Testis (tissue), 2 donors: ENCODE data around the gene PRSS27.

Experiments used
- POLR2A ChIP-seq: fragments of 450-650 bp; IDR thresholded peaks from one replicate; pipeline ENCODE4 v1.6.1; 2017; ENCODE audit warnings: antibody characterized with exemption, mild to moderate bottlenecking, moderate library complexity
- TF ChIP-seq, protein P1 (sequence below), 3 experiments: fragments of 450-650 bp in 2 of 3; fragments of 200-600 bp in 1 of 3; sonication (generic) in 1 of 3; IDR thresholded peaks; one replicate each; pipeline ENCODE4 v1.5.1; 2016 to 2019; ENCODE audit warnings: antibody characterized with exemption in 3 of 3, mild to moderate bottlenecking in 2 of 3, moderate library complexity in 1 of 3

DNA sequence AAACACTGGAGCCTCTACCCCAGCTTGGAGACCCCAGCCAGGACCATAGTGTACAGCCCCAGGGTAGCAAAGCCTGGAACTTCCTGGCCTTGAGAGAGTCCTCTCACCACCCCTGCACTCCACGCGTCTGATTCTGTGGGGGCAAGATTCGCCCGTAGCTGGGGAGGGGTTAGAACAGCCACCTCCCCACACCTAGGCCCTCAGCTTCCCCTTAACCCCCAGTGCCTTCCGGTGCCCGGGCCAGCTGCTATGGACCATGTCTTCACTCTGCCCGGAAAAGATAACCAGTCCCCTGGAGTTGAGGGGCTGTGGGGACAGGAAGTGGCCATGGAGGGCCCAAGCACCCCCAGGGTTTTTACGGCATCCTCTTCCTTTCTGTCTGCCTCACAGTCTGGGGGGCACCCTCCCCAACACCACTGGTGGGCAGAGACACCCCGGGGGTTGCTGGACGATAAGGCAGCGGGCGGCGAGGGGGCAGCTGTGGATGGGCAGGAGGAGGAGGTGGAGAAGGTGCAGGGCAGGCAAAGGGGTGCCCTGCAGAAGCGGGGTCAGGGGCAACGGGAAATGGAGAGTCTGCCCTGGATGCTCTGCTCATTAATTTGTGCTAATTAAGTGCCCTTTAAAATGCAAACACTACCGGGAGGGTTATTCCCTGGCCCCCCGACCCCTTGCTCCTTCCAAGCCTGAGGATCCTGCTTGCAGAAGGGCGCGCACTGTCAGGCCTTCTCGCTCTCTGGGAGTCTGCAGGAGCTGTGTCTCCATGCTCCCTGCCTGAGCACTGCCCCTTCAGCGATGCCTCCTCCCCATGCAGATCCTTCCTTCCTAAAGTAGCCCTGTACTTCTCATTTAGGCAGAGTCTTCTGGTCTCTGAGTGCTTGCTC, 2.4 kb downstream of the PRSS27 start:
- TF ChIP-seq, protein P1, sequence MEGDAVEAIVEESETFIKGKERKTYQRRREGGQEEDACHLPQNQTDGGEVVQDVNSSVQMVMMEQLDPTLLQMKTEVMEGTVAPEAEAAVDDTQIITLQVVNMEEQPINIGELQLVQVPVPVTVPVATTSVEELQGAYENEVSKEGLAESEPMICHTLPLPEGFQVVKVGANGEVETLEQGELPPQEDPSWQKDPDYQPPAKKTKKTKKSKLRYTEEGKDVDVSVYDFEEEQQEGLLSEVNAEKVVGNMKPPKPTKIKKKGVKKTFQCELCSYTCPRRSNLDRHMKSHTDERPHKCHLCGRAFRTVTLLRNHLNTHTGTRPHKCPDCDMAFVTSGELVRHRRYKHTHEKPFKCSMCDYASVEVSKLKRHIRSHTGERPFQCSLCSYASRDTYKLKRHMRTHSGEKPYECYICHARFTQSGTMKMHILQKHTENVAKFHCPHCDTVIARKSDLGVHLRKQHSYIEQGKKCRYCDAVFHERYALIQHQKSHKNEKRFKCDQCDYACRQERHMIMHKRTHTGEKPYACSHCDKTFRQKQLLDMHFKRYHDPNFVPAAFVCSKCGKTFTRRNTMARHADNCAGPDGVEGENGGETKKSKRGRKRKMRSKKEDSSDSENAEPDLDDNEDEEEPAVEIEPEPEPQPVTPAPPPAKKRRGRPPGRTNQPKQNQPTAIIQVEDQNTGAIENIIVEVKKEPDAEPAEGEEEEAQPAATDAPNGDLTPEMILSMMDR (IDR thresholded peaks at IDR 0.05) = no peak
- TF ChIP-seq POLR2A = no peak
